ENCODE data around the gene TMCO4.
"Not testable (repeated sequence)": the region's sequence is repeated elsewhere in the genome, so short reads cannot be mapped to it uniquely, and the experiment has no call there.

DNA sequence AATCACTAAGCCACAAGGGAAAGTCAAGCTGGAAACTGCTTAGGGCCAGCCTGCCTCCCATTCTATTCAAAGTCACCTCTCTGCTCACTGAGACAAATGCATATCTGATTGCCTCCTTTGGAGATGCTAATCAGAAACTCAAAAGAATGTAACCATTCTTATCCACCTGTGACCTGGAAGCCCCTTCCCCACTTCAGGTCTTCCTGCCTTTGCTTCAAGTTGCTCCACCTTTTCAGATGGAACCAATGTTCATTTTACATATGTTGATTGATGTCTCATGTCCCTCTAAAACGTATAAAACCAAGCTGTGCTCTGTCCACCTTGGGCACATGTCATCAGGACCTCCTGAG is 17.0 kb upstream of the TMCO4 start:
- TF ChIP-seq POLR2A (IDR thresholded peaks at IDR 0.05; ENCODE audit: low read length); GATA1 (IDR thresholded peaks at IDR 0.05; ENCODE audit: low read depth, low read length): not testable (repeated sequence)

All from erythroblast (primary cell).